ENCODE measurements around the gene LAPTM5.

- TF ChIP-seq CTCF (IDR thresholded peaks at IDR 0.05) (no peak), EP300 (IDR thresholded peaks at IDR 0.05) (no peak)
These were observed 11.2 kb downstream of the LAPTM5 start for GRCh38 chr1:30746212-30747032.
